HG03460 (cell line): ENCODE results near the gene DMP1.

Source experiments
- ATAC-seq: cut with Tn5 transposase; IDR thresholded peaks from one replicate; pipeline ENCODE4 v1.9.1; 2021; ENCODE audit not compliant: unreplicated experiment

DMP1 gene

GRCh38 chr4:87649980-87650379, at the start of gene DMP1:
Gene DMP1 (plus strand): TSS chr4:87650280. CDS start chr4:87656493, 6,213 bp downstream.
- no peak for ATAC-seq

GRCh38 chr4:87601361-87601760, 48.7 kb upstream of the DMP1 start:
- no peak for ATAC-seq

- no peak for ATAC-seq
These were observed 41.9 kb upstream of the DMP1 start, which contains the start of gene DSPP for GRCh38 chr4:87608229-87608628. Gene DSPP (plus strand): TSS chr4:87608529. CDS start chr4:87610909, 2,380 bp downstream.

- ATAC-seq, result no peak
These were observed 35.7 kb upstream of the DMP1 start for GRCh38 chr4:87614292-87614890.

GRCh38 chr4:87616268-87616667, 33.8 kb upstream of the DMP1 start:
- no peak for ATAC-seq

GRCh38 chr4:87620086-87620485, 30.0 kb upstream of the DMP1 start:
- ATAC-seq, result no peak

GRCh38 chr4:87620491-87620890, 29.6 kb upstream of the DMP1 start:
- no peak for ATAC-seq

- no peak for ATAC-seq
These were observed 27.8 kb upstream of the DMP1 start for GRCh38 chr4:87622303-87622702.

GRCh38 chr4:87624698-87625097, 25.4 kb upstream of the DMP1 start:
- no peak for ATAC-seq

GRCh38 chr4:87631668-87632067, 18.4 kb upstream of the DMP1 start:
- ATAC-seq, result no peak

- ATAC-seq, result no peak
These were observed 17.6 kb upstream of the DMP1 start for GRCh38 chr4:87632469-87632868.

- ATAC-seq, result no peak
These were observed 16.8 kb upstream of the DMP1 start for GRCh38 chr4:87633243-87633642.

GRCh38 chr4:87644286-87644685, 5.8 kb upstream of the DMP1 start:
- no peak for ATAC-seq

- ATAC-seq, result no peak
These were observed 858 bp downstream of the DMP1 start for GRCh38 chr4:87650938-87651337.

- ATAC-seq, result no peak
These were observed 1.9 kb downstream of the DMP1 start for GRCh38 chr4:87651941-87652340.

- ATAC-seq, result no peak
These were observed 4.5 kb downstream of the DMP1 start for GRCh38 chr4:87654487-87655044.

- ATAC-seq, result no peak
These were observed 7.4 kb downstream of the DMP1 start for GRCh38 chr4:87657525-87657924.

- no peak for ATAC-seq
These were observed 9.3 kb downstream of the DMP1 start for GRCh38 chr4:87659247-87659931.

- ATAC-seq, result no peak
These were observed 12.8 kb downstream of the DMP1 start for GRCh38 chr4:87662871-87663270.

- ATAC-seq, result no peak
These were observed 19.3 kb downstream of the DMP1 start for GRCh38 chr4:87669373-87669772.

GRCh38 chr4:87677731-87678130, 27.7 kb downstream of the DMP1 start:
- ATAC-seq, result peak; percentile 65

- no peak for ATAC-seq
These were observed 29.5 kb downstream of the DMP1 start for GRCh38 chr4:87679449-87680169.
